Breast epithelium (tissue), 3 donors: ENCODE measurements around the gene RNF187.

Source experiments
- POLR2AphosphoS5 ChIP-seq, 3 donors: sonication (generic); formaldehyde crosslinking; IDR thresholded peaks; one replicate each; pipeline ENCODE4 v1.6.1; 2017; ENCODE audit warnings: antibody characterized with exemption in 3 of 3
- TF ChIP-seq, protein P1 (sequence below), 3 donors: fragments of 450-650 bp; IDR thresholded peaks; one replicate each; pipeline ENCODE4 v1.5.1; 2016 to 2017; ENCODE audit warnings: antibody characterized with exemption in 3 of 3, mild to moderate bottlenecking in 3 of 3, moderate library complexity in 3 of 3

- TF ChIP-seq, protein P1, sequence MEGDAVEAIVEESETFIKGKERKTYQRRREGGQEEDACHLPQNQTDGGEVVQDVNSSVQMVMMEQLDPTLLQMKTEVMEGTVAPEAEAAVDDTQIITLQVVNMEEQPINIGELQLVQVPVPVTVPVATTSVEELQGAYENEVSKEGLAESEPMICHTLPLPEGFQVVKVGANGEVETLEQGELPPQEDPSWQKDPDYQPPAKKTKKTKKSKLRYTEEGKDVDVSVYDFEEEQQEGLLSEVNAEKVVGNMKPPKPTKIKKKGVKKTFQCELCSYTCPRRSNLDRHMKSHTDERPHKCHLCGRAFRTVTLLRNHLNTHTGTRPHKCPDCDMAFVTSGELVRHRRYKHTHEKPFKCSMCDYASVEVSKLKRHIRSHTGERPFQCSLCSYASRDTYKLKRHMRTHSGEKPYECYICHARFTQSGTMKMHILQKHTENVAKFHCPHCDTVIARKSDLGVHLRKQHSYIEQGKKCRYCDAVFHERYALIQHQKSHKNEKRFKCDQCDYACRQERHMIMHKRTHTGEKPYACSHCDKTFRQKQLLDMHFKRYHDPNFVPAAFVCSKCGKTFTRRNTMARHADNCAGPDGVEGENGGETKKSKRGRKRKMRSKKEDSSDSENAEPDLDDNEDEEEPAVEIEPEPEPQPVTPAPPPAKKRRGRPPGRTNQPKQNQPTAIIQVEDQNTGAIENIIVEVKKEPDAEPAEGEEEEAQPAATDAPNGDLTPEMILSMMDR (IDR thresholded peaks at IDR 0.05) = no peak
- no peak for TF ChIP-seq POLR2AphosphoS5 (IDR thresholded peaks at IDR 0.05)
These were observed 27.2 kb downstream of the RNF187 start for GRCh38 chr1:228514421-228514820.
